ENCODE data around the gene TAL2.

Gene TAL2

DNA sequence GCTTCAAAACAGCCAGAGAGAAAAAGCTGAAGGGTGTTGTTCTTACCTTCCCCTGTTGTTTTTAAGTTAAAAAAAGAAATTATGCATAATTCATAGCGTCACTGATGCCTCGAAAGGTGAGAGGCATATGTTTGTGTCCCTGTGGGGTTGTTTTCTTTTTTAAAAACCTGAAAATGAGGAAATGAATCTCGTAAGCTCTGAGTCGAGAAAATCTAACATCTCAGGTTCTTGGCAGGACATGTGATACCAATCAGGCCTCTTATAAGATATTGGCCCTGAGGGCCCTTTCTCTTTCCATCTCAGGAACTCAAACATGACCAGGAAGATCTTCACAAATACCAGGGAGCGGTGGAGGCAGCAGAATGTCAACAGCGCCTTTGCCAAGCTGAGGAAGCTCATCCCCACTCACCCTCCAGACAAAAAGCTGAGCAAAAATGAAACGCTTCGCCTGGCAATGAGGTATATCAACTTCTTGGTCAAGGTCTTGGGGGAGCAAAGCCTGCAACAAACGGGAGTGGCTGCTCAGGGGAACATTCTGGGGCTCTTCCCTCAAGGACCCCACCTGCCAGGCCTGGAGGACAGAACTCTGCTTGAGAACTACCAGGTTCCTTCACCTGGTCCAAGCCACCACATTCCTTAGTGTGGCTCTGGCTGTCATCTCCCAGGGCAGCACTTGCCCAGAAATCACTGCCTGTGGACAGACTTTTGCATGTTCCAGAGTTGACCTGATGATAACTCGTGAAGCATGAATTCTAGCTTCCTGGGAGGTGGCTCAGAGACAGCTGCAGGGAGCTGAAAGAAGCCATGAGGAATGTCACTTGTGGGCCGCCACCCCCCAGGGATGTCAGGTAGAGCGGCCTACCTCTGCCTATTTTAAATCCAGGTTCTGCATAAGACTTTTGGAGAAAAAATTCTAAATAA, at the start of gene TAL2:
Gene TAL2, plus strand, starts transcription at position 274 of the 921 bp plus-strand sequence. Its CDS starts 40 bp downstream, at position 314.
- Histone ChIP-seq H3K9me3 (no peaks in the 10 kb centered on the region), H3K9ac (no peak within 1 kb of the TSS), H3K4me3 (no peak within 1 kb of the TSS), H3K27ac (no peak within 1 kb of the TSS), H3K36me3 (no peaks in the 10 kb centered on the region), H3K4me2 (no peak within 1 kb of the TSS), H3K27me3 (peaks cover 5% of the 10 kb centered on the region), H4K20me1 (no peaks in the 10 kb centered on the region), H3K4me1 (no peaks in the 10 kb centered on the region)
- no peak for TF ChIP-seq Cebpa-rat (IDR thresholded peaks at IDR 0.05)

- H3K4me2 ChIP-seq, result no peak overlapping the region
- peaks cover 10% of the 10 kb centered on the region; the same call in 1 of the 2 replicates for H3K36me3 ChIP-seq
- H3K9ac ChIP-seq, result no peak overlapping the region
- H4K20me1 ChIP-seq, result no peaks in the 10 kb centered on the region
- no peak overlapping the region for H3K27ac ChIP-seq
- TF ChIP-seq Cebpa-rat (IDR thresholded peaks at IDR 0.05), result no peak
- no peaks in the 10 kb centered on the region for H3K27me3 ChIP-seq
- H3K4me3 ChIP-seq, result no peak overlapping the region
- H3K4me1 ChIP-seq, result no peaks in the 10 kb centered on the region
- no peaks in the 10 kb centered on the region for H3K9me3 ChIP-seq
Measured at GRCh38 chr9:105621001-105621400, 41.3 kb upstream of the TAL2 start.

GRCh38 chr9:105625088-105625487, 37.2 kb upstream of the TAL2 start:
- H3K4me1 ChIP-seq, result no peaks in the 10 kb centered on the region
- TF ChIP-seq Cebpa-rat (IDR thresholded peaks at IDR 0.05), result no peak
- no peak overlapping the region for H3K4me2 ChIP-seq
- H4K20me1 ChIP-seq, result no peaks in the 10 kb centered on the region
- H3K27ac ChIP-seq, result no peak overlapping the region
- H3K9me3 ChIP-seq, result no peaks in the 10 kb centered on the region
- H3K36me3 ChIP-seq, result peaks cover 8% of the 10 kb centered on the region; the same call in 1 of the 2 replicates
- H3K9ac ChIP-seq, result no peak overlapping the region
- H3K4me3 ChIP-seq, result no peak overlapping the region
- no peaks in the 10 kb centered on the region for H3K27me3 ChIP-seq

DNA sequence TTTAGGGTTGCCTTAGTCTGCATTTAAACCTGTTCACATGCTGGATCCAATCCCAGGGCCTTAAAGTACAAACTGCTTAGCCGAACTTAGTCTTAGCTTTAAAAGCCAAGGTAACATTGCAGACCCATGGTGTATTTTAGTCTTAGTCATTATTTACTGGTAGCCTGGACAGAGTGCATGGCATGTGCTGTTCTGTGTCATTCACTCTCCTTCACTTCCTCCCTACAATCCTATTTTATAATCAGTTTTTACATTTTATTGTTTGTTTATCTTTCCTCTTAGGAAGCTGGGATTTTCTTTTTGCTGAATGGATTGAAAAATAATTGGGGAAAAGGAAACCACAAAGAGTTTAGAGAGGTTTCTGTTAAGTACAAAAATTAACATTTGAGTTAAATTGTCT, 29.4 kb upstream of the TAL2 start:
- no peak overlapping the region for H3K27ac ChIP-seq

DNA sequence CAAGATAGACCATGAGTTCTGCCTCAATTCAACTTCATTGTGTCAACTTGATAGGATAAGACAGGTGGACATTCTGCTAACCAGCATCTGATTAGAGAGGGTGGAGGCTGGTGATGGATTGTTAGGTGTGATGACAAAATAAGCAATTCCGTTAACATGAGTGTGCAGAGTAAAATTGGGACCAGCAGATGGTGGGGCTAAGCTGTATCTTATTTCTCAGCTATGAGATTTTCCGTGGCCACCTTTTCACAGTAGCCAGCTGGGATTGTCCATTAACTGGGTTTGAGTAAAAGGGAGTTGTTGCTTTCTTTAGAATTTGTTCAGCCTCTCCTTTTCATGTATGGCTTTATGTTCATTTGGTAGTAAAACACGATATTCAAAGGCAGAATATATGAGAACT, 28.8 kb upstream of the TAL2 start:
- TF ChIP-seq Cebpa-rat (IDR thresholded peaks at IDR 0.05), result no peak
- H3K27me3 ChIP-seq, result no peaks in the 10 kb centered on the region
- no peaks in the 10 kb centered on the region for H3K4me1 ChIP-seq
- H4K20me1 ChIP-seq, result no peaks in the 10 kb centered on the region
- no peak overlapping the region for H3K4me2 ChIP-seq
- no peak overlapping the region for H3K27ac ChIP-seq
- no peak overlapping the region for H3K4me3 ChIP-seq
- H3K9me3 ChIP-seq, result 0 out of 2 replicates have a peak, but pooled peaks cover 4% of the 10 kb centered on the region
- H3K9ac ChIP-seq, result no peak overlapping the region
- H3K36me3 ChIP-seq, result peaks cover 15% of the 10 kb centered on the region; the same call in 1 of the 2 replicates

More for the DNA sequence above, 29.4 kb upstream of the TAL2 start:
- TF ChIP-seq Cebpa-rat (IDR thresholded peaks at IDR 0.05), result no peak
- Histone ChIP-seq H3K4me3 (no peak overlapping the region), H3K9ac (no peak overlapping the region), H4K20me1 (no peaks in the 10 kb centered on the region), H3K27me3 (no peaks in the 10 kb centered on the region), H3K36me3 (peaks cover 11% of the 10 kb centered on the region; the same call in 1 of the 2 replicates), H3K4me2 (no peak overlapping the region), H3K9me3 (0 out of 2 replicates have a peak, but pooled peaks cover 4% of the 10 kb centered on the region), H3K4me1 (no peaks in the 10 kb centered on the region)

GRCh38 chr9:105636331-105636730, 25.9 kb upstream of the TAL2 start:
- no peak overlapping the region for H3K4me3 ChIP-seq
- no peaks in the 10 kb centered on the region for H4K20me1 ChIP-seq
- H3K9ac ChIP-seq, result no peak overlapping the region
- H3K4me1 ChIP-seq, result no peaks in the 10 kb centered on the region
- H3K4me2 ChIP-seq, result no peak overlapping the region
- H3K27me3 ChIP-seq, result no peaks in the 10 kb centered on the region
- H3K9me3 ChIP-seq, result peaks cover 2% of the 10 kb centered on the region; the same call in 1 of the 2 replicates
- peaks cover 22% of the 10 kb centered on the region for H3K36me3 ChIP-seq
- no peak for TF ChIP-seq Cebpa-rat (IDR thresholded peaks at IDR 0.05)
- no peak overlapping the region for H3K27ac ChIP-seq

DNA sequence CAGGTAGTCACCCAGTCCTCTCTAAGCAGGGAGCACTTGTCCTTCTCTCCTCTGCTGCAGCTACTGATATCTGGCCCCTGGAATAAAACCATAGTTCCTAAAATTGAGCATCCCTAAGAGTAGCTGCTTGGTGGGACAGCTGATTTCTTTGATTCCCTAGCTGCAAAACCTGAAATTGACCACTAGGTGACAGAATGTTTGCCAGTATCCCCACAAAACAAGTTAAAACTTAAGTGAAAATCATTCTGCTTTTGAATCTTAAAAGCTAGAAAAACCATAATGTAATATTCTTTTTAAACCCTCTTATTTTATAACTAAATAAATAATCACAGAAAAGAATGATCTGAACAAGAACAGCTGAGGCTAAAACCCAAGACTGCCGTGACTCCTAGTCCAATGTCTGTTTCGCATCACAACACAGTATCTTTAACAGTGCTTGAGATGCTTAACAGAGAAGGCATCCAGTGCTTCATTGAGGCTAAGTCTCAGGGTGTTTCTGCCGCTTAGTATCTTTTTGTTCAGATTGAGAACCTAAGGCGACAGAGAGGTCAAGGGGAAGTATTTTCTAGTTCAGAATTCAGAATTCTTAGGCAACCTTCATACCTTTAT, 24.4 kb upstream of the TAL2 start:
- no peaks in the 10 kb centered on the region for H4K20me1 ChIP-seq
- H3K9me3 ChIP-seq, result peaks cover 8% of the 10 kb centered on the region; the same call in 1 of the 2 replicates
- no peaks in the 10 kb centered on the region for H3K4me1 ChIP-seq
- H3K4me3 ChIP-seq, result no peak overlapping the region
- no peak overlapping the region for H3K9ac ChIP-seq
- H3K36me3 ChIP-seq, result peaks cover 22% of the 10 kb centered on the region
- H3K27ac ChIP-seq, result no peak overlapping the region
- no peaks in the 10 kb centered on the region for H3K27me3 ChIP-seq
- H3K4me2 ChIP-seq, result no peak overlapping the region
- no peak for TF ChIP-seq Cebpa-rat (IDR thresholded peaks at IDR 0.05)

GRCh38 chr9:105639936-105640335, 22.3 kb upstream of the TAL2 start:
- Histone ChIP-seq H3K4me2 (no peak overlapping the region), H3K4me1 (no peaks in the 10 kb centered on the region), H4K20me1 (no peaks in the 10 kb centered on the region), H3K4me3 (no peak overlapping the region), H3K36me3 (peaks cover 16% of the 10 kb centered on the region), H3K9ac (no peak overlapping the region), H3K27me3 (no peaks in the 10 kb centered on the region), H3K9me3 (peaks cover 8% of the 10 kb centered on the region; the same call in 1 of the 2 replicates), H3K27ac (no peak overlapping the region)
- TF ChIP-seq Cebpa-rat (IDR thresholded peaks at IDR 0.05), result no peak

GRCh38 chr9:105643795-105644194, 18.5 kb upstream of the TAL2 start:
- Histone ChIP-seq H3K27me3 (no peaks in the 10 kb centered on the region), H3K9ac (no peak overlapping the region), H4K20me1 (no peaks in the 10 kb centered on the region), H3K4me1 (peaks cover 8% of the 10 kb centered on the region), H3K4me3 (no peak overlapping the region), H3K9me3 (peaks cover 8% of the 10 kb centered on the region; the same call in 1 of the 2 replicates), H3K36me3 (peaks cover 6% of the 10 kb centered on the region; the same call in 1 of the 2 replicates), H3K4me2 (no peak overlapping the region), H3K27ac (no peak overlapping the region)
- TF ChIP-seq Cebpa-rat (IDR thresholded peaks at IDR 0.05), result no peak
